ENCODE results near the gene CEP131.
"Not testable (repeated sequence)": the region's sequence is repeated elsewhere in the genome, so short reads cannot be mapped to it uniquely, and the experiment has no call there.

The CEP131 gene

DNA sequence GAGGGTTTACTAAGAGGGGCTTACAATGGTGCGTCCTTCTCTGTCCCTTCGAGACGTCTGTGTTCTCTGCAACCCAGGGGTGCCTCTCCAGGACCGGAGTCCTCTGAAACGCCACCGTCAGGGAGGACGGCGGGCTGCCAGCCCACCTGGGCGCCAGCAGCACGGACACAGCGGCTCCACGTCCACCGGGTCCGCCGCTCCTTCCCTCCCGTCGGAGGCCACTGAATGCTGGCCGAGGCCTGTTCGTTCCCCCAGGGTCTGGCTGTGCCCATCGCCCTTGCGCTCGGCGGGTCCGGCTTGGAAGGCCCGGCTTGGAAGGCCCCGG, 15.7 kb upstream of the CEP131 start:
- no peak for DNase-seq

DNA sequence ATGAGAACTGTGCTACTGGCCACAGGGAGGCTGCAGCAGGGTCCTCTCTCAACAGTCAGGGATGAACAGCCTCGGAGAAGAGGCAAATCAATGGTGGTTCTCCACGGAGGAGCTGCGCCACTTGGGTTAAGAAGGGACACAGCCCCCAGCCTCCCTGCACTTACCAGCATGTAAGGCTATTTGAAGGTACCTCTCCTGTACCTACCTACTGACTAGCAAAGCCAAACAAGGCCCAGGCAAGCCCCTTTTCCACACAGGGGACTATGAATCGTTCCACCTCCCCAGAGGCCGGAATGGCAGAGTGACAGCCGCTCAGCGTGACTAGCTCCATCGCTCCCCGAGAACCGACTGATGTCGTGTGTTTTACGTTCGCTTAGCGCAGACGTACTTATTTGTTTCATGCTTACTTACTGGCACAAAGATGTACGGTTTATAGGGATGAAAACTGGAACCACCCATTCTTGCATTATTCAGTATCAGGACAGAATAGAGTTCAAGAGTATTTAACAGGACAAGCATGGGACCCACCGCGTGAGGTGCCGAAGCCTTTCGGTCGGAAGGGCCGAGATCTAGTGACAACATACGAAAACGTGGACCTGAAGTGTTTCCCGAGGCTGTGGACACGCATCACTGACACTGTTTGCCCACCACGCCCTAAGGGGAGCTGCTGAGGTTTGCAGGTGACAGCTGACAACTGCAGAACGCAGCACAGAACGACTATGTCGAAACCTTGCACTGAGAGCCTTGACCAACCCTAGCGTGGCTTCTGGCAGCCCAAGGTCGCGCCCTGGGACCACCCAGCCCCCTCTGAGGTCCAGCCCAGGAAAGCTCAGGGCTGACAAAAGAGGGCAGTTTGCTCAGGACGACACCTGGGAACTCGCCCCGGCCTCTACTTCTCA, 15.1 kb upstream of the CEP131 start:
- no peak for DNase-seq

DNA sequence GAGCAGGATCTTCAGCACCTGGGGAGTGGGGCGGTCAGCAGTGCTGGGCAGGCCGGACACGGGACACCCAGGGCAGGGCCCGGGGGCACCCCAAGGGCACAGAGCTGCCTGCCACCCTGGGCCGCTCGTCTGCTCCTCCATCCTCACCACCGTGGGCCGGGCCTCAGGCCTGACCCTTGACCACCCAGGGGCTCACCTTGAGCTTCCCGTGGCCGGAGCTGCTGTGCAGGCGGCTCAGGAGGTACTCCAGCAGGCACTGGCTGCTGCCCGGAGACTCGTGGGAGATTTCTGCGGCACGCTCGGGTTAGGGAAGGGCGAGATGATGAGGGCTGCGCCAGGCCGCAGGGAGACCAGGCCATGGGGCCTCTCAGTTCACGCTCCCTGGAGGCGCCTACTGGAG, 14.0 kb upstream of the CEP131 start:
- DNase-seq = no peak

DNA sequence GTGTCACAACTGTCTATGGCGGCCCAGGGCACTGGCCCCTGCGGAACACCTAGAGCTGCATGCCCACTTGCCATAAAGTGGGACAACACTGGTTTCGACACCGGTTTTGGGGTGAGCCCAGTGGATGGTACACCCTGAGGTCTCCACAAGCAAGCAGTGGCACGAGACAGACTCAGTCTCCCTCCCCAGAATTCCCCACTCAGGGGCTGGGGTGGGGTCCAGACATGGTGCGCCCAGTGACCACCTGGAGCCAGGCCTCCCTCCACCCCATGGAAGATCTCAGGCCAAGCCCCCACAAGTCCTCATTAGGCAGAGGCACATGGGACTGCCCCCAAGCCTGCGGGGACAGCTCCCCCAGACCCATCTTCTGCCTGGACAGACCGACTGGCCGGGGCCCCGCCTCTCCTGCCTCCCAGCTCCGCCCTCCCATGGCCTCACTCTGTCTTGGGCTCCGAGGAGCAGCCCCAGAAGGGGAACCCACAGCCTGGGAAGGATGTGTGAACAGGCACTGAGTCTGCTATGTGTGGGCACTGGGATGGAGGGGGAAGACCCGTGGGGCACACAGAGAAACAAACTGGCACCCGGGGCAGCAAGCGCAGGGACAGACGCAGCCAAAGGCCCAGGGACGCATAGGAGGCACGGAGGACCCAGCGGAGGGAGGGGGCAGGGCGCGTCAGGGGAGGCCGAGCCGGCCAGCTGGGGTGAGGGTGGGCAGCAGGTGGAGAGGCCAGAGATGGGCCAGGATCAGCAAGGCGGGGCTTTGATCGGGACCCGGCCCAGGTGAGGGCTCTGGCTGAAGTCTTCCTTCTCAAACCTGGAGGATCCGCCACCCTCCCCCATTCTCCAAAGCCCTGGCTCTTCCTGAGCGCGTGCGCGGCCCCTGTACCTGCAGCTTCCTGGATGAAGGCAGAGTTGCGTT, 13.3 kb upstream of the CEP131 start:
- DNase-seq = no peak

DNA sequence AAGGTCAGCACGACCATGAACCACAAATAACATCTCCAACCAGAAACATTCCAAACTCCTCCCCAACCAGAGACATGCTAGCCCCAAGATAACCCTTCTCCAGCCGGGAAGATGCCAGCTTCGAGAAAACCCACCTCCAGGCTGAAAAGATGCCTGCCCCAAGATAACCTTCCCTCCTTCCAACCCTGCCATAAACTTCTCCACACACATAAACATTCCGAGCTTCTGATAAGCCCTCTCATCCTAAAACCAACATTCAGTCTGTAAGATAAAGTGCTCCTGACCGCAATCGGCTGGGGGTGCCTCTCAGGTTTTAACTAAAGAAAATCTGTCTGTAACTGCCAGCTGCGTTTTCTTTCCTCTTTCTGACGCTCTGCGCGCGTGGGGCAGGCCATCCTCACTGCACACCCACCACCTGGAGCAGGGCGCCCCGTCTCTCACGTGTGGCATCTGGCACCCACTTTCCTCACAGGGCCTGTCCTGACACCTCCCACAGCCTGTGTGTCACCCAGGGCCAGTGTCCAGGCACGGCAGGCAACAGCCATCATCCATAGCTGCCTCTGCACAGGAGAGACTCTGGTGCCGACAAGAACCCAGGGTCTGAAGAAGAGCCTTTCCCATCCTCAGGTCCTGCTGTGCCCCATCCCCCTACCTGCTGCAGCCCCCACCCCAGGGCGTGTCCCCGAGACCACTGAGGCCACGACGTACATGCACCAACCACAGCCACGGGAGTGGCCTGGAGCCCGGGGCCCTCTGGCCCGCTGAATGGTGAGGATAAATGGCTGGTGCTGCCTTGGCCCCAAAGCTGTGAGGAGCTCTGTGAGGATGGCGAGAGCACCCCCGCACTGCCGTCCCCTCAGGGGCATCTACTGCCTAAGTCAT, 12.4 kb upstream of the CEP131 start:
- no peak for DNase-seq

GRCh38 chr17:81234506-81234855, 11.7 kb upstream of the CEP131 start:
- DNase-seq = no peak

DNA sequence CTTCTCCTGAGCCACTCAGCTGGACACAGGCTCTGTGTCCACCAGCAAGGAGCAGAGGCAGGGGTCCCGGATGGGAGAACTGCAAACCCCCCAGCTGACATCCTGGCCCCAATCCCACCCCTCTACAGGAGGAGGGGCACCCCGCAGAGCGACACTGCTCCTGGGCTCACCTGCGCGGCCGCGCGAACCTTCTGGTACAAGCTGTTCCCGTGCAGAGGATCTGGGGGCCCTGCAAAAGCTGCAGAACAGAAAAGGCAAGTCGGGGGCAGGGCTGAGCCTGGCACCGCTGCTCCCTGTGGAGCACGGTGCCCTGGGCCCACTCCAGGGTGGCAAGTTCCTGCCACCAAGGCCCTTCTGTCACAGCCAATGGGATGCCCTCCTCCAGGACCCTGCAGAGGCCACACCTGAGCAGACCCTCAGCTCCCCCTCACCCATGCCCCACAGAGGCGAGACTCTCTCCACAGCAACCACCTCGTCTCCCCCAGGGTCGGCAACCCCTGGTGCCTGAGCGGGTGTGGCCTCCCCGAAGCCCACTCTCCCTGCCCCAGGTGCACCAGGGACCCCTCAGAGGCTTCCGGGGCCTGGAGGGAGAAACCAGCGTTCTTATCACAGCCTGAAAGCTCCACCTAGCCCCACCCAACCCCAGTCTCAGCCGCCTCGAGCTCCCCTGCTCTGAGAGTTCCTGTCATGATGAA, 11.2 kb upstream of the CEP131 start:
- no peak for DNase-seq

- no peak for DNase-seq
Measured at GRCh38 chr17:81233316-81233715, 10.6 kb upstream of the CEP131 start.

DNA sequence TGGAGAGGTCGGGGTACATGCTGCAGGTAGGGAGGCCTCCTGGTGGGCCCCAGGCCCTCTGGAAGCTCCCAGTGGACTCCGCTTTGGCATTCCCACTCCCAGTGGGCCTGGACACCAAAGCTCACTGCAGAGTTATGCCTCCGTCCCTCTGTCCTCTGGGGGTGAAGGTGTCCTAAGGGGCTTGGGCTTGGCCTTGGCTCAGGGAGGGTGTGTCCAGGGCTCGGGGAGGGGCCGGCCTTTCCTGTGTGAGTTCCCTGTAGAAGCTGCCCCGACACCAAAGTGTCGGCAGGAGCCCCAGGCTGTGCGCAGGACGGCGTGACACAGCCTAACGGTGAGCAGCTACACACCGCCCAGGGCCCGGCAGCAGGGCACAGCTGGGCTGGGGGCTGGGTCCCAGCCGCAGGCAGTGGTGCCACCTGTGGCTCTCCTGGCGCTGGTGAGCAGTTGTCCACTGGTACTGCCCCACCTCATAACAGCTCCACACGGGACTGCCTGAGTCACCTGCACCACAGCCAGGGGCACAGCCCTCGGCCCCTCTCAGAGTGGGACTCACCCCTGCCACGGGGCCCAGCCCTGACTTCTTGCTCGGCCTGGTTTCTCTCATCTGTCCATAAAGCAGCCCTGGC, 10.0 kb upstream of the CEP131 start:
- DNase-seq = no peak

- no peak for DNase-seq
Measured at GRCh38 chr17:81231766-81232581, 9.2 kb upstream of the CEP131 start.

DNA sequence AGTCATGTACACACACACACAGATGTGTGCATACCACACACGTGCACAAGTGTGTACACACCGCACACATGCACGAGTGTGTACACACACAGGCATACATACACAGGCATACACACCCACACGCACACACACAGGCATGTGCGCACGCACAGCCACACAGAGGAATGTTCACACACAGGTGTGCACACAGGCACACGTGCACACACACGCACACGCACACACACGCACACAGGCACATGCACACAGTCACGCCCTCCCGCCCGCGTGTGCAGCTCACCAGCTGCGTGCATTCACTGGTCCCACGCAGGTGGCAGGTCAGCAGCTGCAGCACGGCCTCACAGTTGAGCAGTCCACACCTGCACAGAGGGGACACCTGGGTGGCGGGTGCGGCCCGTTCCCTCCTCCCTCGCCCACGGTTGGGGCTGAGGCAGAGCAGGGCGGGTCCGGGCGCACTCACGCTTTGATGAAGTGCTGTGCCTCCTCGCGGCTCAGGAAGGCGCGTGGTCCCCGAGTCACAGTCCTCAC, 8.4 kb upstream of the CEP131 start:
- no peak for DNase-seq

GRCh38 chr17:81230043-81230820, 7.5 kb upstream of the CEP131 start:
- DNase-seq = no peak

DNA sequence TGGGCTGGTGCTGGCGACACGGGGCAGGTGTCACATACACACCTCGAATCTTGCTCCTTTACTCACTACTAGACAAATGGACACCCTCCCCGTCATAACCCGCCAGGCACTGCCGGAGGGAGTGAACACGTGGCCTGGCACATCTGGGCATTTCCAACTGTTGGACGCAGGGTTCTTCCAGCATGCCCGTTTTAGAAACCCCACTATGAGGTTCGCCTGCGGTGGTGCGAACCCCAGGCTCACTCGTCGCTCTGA, 6.8 kb upstream of the CEP131 start:
- no peak for DNase-seq

GRCh38 chr17:81228834-81229665, 6.3 kb upstream of the CEP131 start:
- DNase-seq = no peak

- no peak for DNase-seq
Measured at GRCh38 chr17:81228420-81228819, 5.7 kb upstream of the CEP131 start.

DNA sequence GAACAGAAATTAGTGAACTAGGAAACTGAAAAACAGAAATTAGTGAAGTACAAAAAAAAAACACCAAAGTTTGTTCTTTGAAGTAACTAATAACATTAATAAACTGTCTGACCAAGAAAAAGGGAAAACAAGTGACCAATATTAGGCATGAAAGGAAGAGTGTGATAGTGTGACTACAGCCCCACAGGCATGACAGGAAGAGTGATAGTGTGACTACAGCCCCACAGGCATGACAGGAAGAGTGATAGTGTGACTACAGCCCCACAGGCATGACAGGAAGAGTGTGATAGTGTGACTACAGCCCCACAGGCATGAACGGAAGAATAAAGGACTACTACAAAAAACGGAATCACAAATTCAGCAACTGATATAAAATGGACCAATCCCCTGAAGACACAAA, 4.9 kb upstream of the CEP131 start:
- DNase-seq = not testable (repeated sequence)

DNA sequence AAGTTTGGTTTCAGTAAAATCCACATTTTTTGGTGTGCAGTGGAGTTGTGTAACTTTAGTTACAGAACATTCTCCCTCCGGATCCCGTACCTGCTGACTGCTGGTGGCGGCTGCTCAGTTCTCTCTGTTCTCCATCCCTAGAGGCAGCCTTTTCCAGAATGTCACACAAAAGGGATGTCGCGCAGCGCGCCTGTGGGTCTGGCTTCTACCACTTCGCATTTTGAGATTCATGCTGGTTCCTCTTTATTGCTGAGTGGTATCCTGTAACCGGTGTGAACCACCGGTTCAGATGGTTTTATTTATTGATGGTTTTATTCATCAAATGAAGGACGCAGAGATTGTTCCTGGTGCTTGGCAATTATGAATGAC, 981 bp upstream of the CEP131 start:
- DNase-seq = no peak

- DNase-seq = no peak
Measured at GRCh38 chr17:81222620-81222905, 202 bp downstream of the CEP131 start.

DNA sequence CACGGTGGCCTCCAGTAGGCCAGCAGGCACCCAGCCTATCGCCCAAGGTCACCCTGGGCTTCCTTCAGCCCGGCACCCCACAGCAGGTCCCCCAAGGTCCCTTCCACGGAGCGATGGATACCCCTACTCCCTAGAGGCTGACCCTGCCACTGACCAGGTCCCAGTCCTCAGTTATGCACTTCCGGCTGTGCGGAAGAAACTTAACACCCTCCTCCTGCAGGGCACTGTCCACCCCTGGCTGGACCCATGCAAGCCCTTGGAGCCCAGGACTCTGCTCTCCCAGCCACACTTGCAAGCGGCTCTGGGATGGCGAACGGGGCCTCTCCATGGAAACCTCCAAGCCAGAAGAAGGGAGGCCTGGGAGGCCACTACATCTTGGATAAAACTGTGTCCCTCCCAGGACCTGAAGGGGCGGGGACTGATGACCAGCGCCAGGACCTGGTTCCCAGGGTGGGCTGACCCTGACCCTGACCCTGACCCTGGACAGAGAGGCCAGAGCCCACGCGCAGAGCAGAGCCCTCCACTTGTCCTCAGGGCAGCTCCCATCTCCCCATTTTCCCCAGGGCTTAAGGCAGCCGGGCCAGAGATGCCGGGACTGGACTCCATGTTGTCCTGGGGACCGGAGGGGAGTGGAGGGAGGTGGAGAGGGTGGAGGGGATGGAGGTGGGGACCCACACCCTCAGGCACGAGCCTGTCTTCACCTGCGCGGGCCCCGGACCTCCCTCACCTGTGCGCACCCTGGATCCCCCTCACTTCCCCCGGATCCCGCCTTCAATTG, 734 bp downstream of the CEP131 start:
- DNase-seq = no peak
